Hepatocyte (in vitro differentiated cells): ENCODE measurements around the gene DNMT3A.

Experiments used
- CTCF ChIP-seq: fragments of 200-600 bp; sonication (generic); IDR thresholded peaks from 2 replicates; pipeline ENCODE4 v1.5.1; 2016; ENCODE audit warnings: antibody characterized with exemption, mild to moderate bottlenecking; ENCODE audit not compliant: poor library complexity
- EZH2 ChIP-seq: fragments of 200-600 bp; sonication (generic); IDR thresholded peaks from 2 replicates; pipeline ENCODE4 v1.6.1; 2016; ENCODE audit warnings: antibody characterized with exemption, mild to moderate bottlenecking, borderline replicate concordance
- EZH2phosphoT487 ChIP-seq: fragments of 200-600 bp; sonication (generic); IDR thresholded peaks from one replicate; pipeline ENCODE4 v1.6.1; 2018; ENCODE audit warnings: antibody characterized with exemption, mild to moderate bottlenecking, low read depth, moderate library complexity; ENCODE audit not compliant: unreplicated experiment, severe bottlenecking

GRCh38 chr2:25232248-25232825 is 109.4 kb downstream of the DNMT3A start:
- TF ChIP-seq EZH2 (no peak), CTCF (no peak), EZH2phosphoT487 (no peak)
